SK-N-MC (cell line): ENCODE data around the gene DPYSL4.
"Not testable (repeated sequence)": the region's sequence is repeated elsewhere in the genome, so short reads cannot be mapped to it uniquely, and the experiment has no call there.

ENCODE experiments used
- DNase-seq: peaks from one replicate; pipeline ENCODE4 v3.0.0-alpha.2; 2011; ENCODE audit warnings: low read depth, low spot score
- H3K27ac ChIP-seq: fragments of 200-600 bp; sonication (generic); 2 replicates; pipeline ENCODE4 v1.5.1; 2016; ENCODE audit warnings: mixed run types
- H3K36me3 ChIP-seq: fragments of 200-600 bp; sonication (generic); 2 replicates; pipeline ENCODE4 v1.6.1; 2017; ENCODE audit warnings: antibody characterized with exemption, low read length, mixed read lengths; ENCODE audit not compliant: insufficient read depth
- H3K4me3 ChIP-seq: fragments of 200-600 bp; sonication (generic); 2 replicates; pipeline ENCODE4 v1.5.1; 2016
- H3K9ac ChIP-seq: fragments of 200-600 bp; sonication (generic); 2 replicates; pipeline ENCODE4 v1.8.0; 2017; ENCODE audit warnings: mixed run types, mixed read lengths; ENCODE audit not compliant: insufficient read length
- H3K9me3 ChIP-seq: fragments of 200-600 bp; sonication (generic); 2 replicates; pipeline ENCODE4 v1.6.1; 2017; ENCODE audit warnings: low read depth, mild to moderate bottlenecking, antibody characterized with exemption, low read length, moderate library complexity, mixed read lengths
- EZH2 ChIP-seq: fragments of 200-600 bp; sonication (generic); IDR thresholded peaks from one replicate; pipeline ENCODE4 v1.6.1; 2017; ENCODE audit warnings: antibody characterized with exemption
- FOXP2 ChIP-seq: optimal IDR thresholded peaks from 2 replicates; pipeline ENCODE3; 2011; ENCODE audit warnings: mild to moderate bottlenecking, moderate library complexity; ENCODE audit not compliant: insufficient read depth; ENCODE audit errors: extremely low read length, control extremely low read depth
- POLR2AphosphoS5 ChIP-seq: IDR thresholded peaks from 2 replicates; pipeline ENCODE4 v1.6.1; 2012; ENCODE audit warnings: mild to moderate bottlenecking, low read depth, low read length, borderline replicate concordance

Gene DPYSL4

GRCh38 chr10:132153616-132154217 is 33.0 kb upstream of the DPYSL4 start:
- H3K36me3 ChIP-seq: no peaks in the 10 kb centered on the region
- no peak for TF ChIP-seq EZH2
- TF ChIP-seq POLR2AphosphoS5: no peak
- no peak for TF ChIP-seq FOXP2
- DNase-seq: no peak
- H3K9me3 ChIP-seq: no peaks in the 10 kb centered on the region
- H3K9ac ChIP-seq: no peak overlapping the region
- H3K4me3 ChIP-seq: no peak overlapping the region
- no peak overlapping the region for H3K27ac ChIP-seq

- Histone ChIP-seq H3K27ac (no peak overlapping the region), H3K9me3 (no peaks in the 10 kb centered on the region), H3K4me3 (no peak overlapping the region), H3K9ac (no peak overlapping the region), H3K36me3 (no peaks in the 10 kb centered on the region)
- no peak for DNase-seq
- TF ChIP-seq EZH2 (no peak), POLR2AphosphoS5 (no peak), FOXP2 (no peak)
Observed at GRCh38 chr10:132154440-132154839, 32.3 kb upstream of the DPYSL4 start.

- no peak overlapping the region for H3K27ac ChIP-seq
Observed at GRCh38 chr10:132154931-132155330, 31.8 kb upstream of the DPYSL4 start.

GRCh38 chr10:132155723-132156381 is 30.9 kb upstream of the DPYSL4 start:
- Histone ChIP-seq H3K9ac (no peak overlapping the region), H3K36me3 (no peaks in the 10 kb centered on the region), H3K27ac (no peak overlapping the region), H3K9me3 (no peaks in the 10 kb centered on the region), H3K4me3 (no peak overlapping the region)
- TF ChIP-seq FOXP2 (no peak), POLR2AphosphoS5 (no peak), EZH2 (no peak)
- DNase-seq: no peak

More at GRCh38 chr10:132154931-132155330, 31.8 kb upstream of the DPYSL4 start:
- Histone ChIP-seq H3K9me3 (no peaks in the 10 kb centered on the region), H3K36me3 (no peaks in the 10 kb centered on the region), H3K4me3 (no peak overlapping the region), H3K9ac (no peak overlapping the region)
- TF ChIP-seq POLR2AphosphoS5 (no peak), EZH2 (no peak), FOXP2 (no peak)
- DNase-seq: no peak

GRCh38 chr10:132156382-132156781 is 30.4 kb upstream of the DPYSL4 start:
- Histone ChIP-seq H3K9me3 (no peaks in the 10 kb centered on the region), H3K27ac (no peak overlapping the region), H3K4me3 (no peak overlapping the region), H3K36me3 (no peaks in the 10 kb centered on the region), H3K9ac (no peak overlapping the region)
- TF ChIP-seq EZH2 (no peak), POLR2AphosphoS5 (no peak), FOXP2 (no peak)
- no peak for DNase-seq

- Histone ChIP-seq H3K4me3 (no peak overlapping the region), H3K27ac (no peak overlapping the region), H3K9me3 (no peaks in the 10 kb centered on the region), H3K36me3 (no peaks in the 10 kb centered on the region), H3K9ac (no peak overlapping the region)
- TF ChIP-seq POLR2AphosphoS5: no peak
- DNase-seq: no peak
Observed at GRCh38 chr10:132157101-132157500, 29.6 kb upstream of the DPYSL4 start.

GRCh38 chr10:132158122-132158741 is 28.5 kb upstream of the DPYSL4 start:
- no peak for DNase-seq
- TF ChIP-seq FOXP2: no peak
- TF ChIP-seq POLR2AphosphoS5: no peak
- no peak for TF ChIP-seq EZH2
- Histone ChIP-seq H3K36me3 (no peaks in the 10 kb centered on the region), H3K9ac (no peak overlapping the region), H3K4me3 (no peak overlapping the region), H3K27ac (no peak overlapping the region), H3K9me3 (no peaks in the 10 kb centered on the region)

- no peak for DNase-seq
- TF ChIP-seq EZH2 (no peak), POLR2AphosphoS5 (no peak), FOXP2 (no peak)
- H3K9me3 ChIP-seq: no peaks in the 10 kb centered on the region
- H3K4me3 ChIP-seq: no peak overlapping the region
- no peak overlapping the region for H3K27ac ChIP-seq
- H3K9ac ChIP-seq: no peak overlapping the region
- H3K36me3 ChIP-seq: no peaks in the 10 kb centered on the region
Observed at GRCh38 chr10:132158823-132159222, 27.9 kb upstream of the DPYSL4 start.

GRCh38 chr10:132159302-132160230 is 27.2 kb upstream of the DPYSL4 start:
- H3K36me3 ChIP-seq, H3K4me3 ChIP-seq, H3K27ac ChIP-seq, H3K9ac ChIP-seq, DNase-seq, H3K9me3 ChIP-seq: not testable (repeated sequence)

- H3K4me3 ChIP-seq, H3K27ac ChIP-seq: not testable (repeated sequence)
Observed at GRCh38 chr10:132160231-132160630, 26.5 kb upstream of the DPYSL4 start.

GRCh38 chr10:132160834-132161622 is 25.7 kb upstream of the DPYSL4 start:
- H3K9me3 ChIP-seq, H3K4me3 ChIP-seq, DNase-seq, H3K9ac ChIP-seq, H3K36me3 ChIP-seq, H3K27ac ChIP-seq: not testable (repeated sequence)

More at GRCh38 chr10:132160231-132160630, 26.5 kb upstream of the DPYSL4 start:
- H3K9ac ChIP-seq, H3K36me3 ChIP-seq, DNase-seq, H3K9me3 ChIP-seq: not testable (repeated sequence)
